Measurements from ENCODE around the gene THEM4.

Gene THEM4

GRCh38 chr1:151838222-151839081, 70.9 kb downstream of the THEM4 start:
- TF ChIP-seq ARNTL (CRISPR knock-in tag; IDR thresholded peaks at IDR 0.05; ENCODE audit: borderline replicate concordance, low read depth) (no peak), ZNF70 (CRISPR knock-in tag; IDR thresholded peaks at IDR 0.05) (no peak), PATZ1 (CRISPR knock-in tag; IDR thresholded peaks at IDR 0.05; ENCODE audit: borderline replicate concordance) (no peak), TSHZ2 (CRISPR knock-in tag; IDR thresholded peaks at IDR 0.05) (no peak), OSR1 (CRISPR knock-in tag; IDR thresholded peaks at IDR 0.05) (no peak), CSDC2 (CRISPR knock-in tag; IDR thresholded peaks at IDR 0.05) (no peak), CSRNP3 (CRISPR knock-in tag; IDR thresholded peaks at IDR 0.05) (no peak), POU6F1 (CRISPR knock-in tag; IDR thresholded peaks at IDR 0.05; ENCODE audit: borderline replicate concordance, low read depth) (no peak), SNAI2 (CRISPR knock-in tag; IDR thresholded peaks at IDR 0.05) (no peak), ZNF565 (CRISPR knock-in tag; conservative IDR thresholded peaks at IDR 0.05; ENCODE audit: low read depth) (no peak), ISL1 (CRISPR knock-in tag; IDR thresholded peaks at IDR 0.05) (no peak), PPARA (CRISPR knock-in tag; IDR thresholded peaks at IDR 0.05; ENCODE audit: borderline replicate concordance) (no peak), ZFP30 (CRISPR knock-in tag; IDR thresholded peaks at IDR 0.05) (no peak), ZFP3 (CRISPR knock-in tag; IDR thresholded peaks at IDR 0.05) (no peak), CREB5 (CRISPR knock-in tag; IDR thresholded peaks at IDR 0.05; ENCODE audit: low read depth) (no peak)
- ATAC-seq, result no peak

- ATAC-seq, result no peak
These were observed 71.5 kb downstream of the THEM4 start for GRCh38 chr1:151837884-151838221.

More at GRCh38 chr1:151837884-151838221, 71.5 kb downstream of the THEM4 start:
- no peak for TF ChIP-seq ZNF8 (CRISPR knock-in tag; IDR thresholded peaks at IDR 0.05)
- no peak for TF ChIP-seq CSRNP3 (CRISPR knock-in tag; IDR thresholded peaks at IDR 0.05)
- TF ChIP-seq SNAI2 (CRISPR knock-in tag; IDR thresholded peaks at IDR 0.05), result no peak
- TF ChIP-seq ARNTL (CRISPR knock-in tag; IDR thresholded peaks at IDR 0.05; ENCODE audit: borderline replicate concordance, low read depth), result no peak
- TF ChIP-seq ZFP3 (CRISPR knock-in tag; IDR thresholded peaks at IDR 0.05), result no peak
- no peak for TF ChIP-seq RARB (CRISPR knock-in tag; IDR thresholded peaks at IDR 0.05)
- TF ChIP-seq POU6F1 (CRISPR knock-in tag; IDR thresholded peaks at IDR 0.05; ENCODE audit: borderline replicate concordance, low read depth), result no peak
- TF ChIP-seq ESRRG (CRISPR knock-in tag; IDR thresholded peaks at IDR 0.05), result no peak
- no peak for TF ChIP-seq PPARA (CRISPR knock-in tag; IDR thresholded peaks at IDR 0.05; ENCODE audit: borderline replicate concordance)
- TF ChIP-seq ZNF70 (CRISPR knock-in tag; IDR thresholded peaks at IDR 0.05), result no peak
- no peak for TF ChIP-seq GLIS3 (CRISPR knock-in tag; IDR thresholded peaks at IDR 0.05)
- no peak for TF ChIP-seq ZNF565 (CRISPR knock-in tag; conservative IDR thresholded peaks at IDR 0.05; ENCODE audit: low read depth)
- no peak for TF ChIP-seq ZFP30 (CRISPR knock-in tag; IDR thresholded peaks at IDR 0.05)
